GM23248 (cell line): ENCODE data around the gene NYAP1. TPM values are rescaled to one million over a fixed set of nuclear protein-coding genes. Genes with fewer than 3 reads are reported as not detected.
A peak's percentile ranks its signal among the peaks of the same experiment; 100 is the strongest.

ENCODE experiments used
- DNase-seq: peaks from one replicate; pipeline ENCODE4 v3.0.0-alpha.2; 2015
- H2AFZ ChIP-seq: fragments of 200-600 bp; sonication (generic); 2 replicates; pipeline ENCODE4 v1.6.1; 2016; ENCODE audit warnings: antibody characterized with exemption
- H3F3A ChIP-seq: fragments of 200-600 bp; sonication (generic); 2 replicates; pipeline ENCODE4 v1.6.1; 2016; ENCODE audit warnings: mild to moderate bottlenecking, antibody characterized with exemption, mixed run types; ENCODE audit not compliant: insufficient read depth
- H3K27ac ChIP-seq: fragments of 200-600 bp; sonication (generic); 2 replicates; pipeline ENCODE4 v1.5.1; 2016; ENCODE audit warnings: mild to moderate bottlenecking
- H3K27me3 ChIP-seq: fragments of 200-600 bp; sonication (generic); replicated peaks from 2 replicates; pipeline ENCODE4 v1.6.1; 2016; ENCODE audit warnings: mild to moderate bottlenecking; ENCODE audit not compliant: insufficient read depth
- H3K36me3 ChIP-seq: fragments of 200-600 bp; sonication (generic); 2 replicates; pipeline ENCODE4 v1.6.1; 2016; ENCODE audit warnings: low read depth, mild to moderate bottlenecking
- H3K4me1 ChIP-seq: fragments of 200-600 bp; sonication (generic); 2 replicates; pipeline ENCODE4 v1.6.1; 2016; ENCODE audit warnings: mild to moderate bottlenecking; ENCODE audit not compliant: insufficient read depth
- H3K4me2 ChIP-seq: fragments of 200-600 bp; sonication (generic); one replicate; pipeline ENCODE4 v1.6.1; 2016; ENCODE audit warnings: mild to moderate bottlenecking; ENCODE audit not compliant: unreplicated experiment
- H3K4me3 ChIP-seq: fragments of 200-600 bp; sonication (generic); 2 replicates; pipeline ENCODE4 v1.5.1; 2016; ENCODE audit warnings: mild to moderate bottlenecking
- H3K79me2 ChIP-seq: fragments of 200-600 bp; sonication (generic); 2 replicates; pipeline ENCODE4 v1.6.1; 2016; ENCODE audit warnings: mild to moderate bottlenecking; ENCODE audit not compliant: insufficient read depth
- H3K9ac ChIP-seq: fragments of 200-600 bp; sonication (generic); 2 replicates; pipeline ENCODE4 v1.6.1; 2016; ENCODE audit warnings: mild to moderate bottlenecking
- H3K9me2 ChIP-seq: fragments of 200-600 bp; sonication (generic); 2 replicates; pipeline ENCODE4 v1.6.1; 2016; ENCODE audit warnings: mixed run types, mild to moderate bottlenecking, moderate library complexity; ENCODE audit not compliant: insufficient read depth
- H3K9me3 ChIP-seq: fragments of 200-600 bp; sonication (generic); one replicate; pipeline ENCODE4 v1.6.1; 2017; ENCODE audit warnings: low read depth
- H4K20me1 ChIP-seq: fragments of 200-600 bp; sonication (generic); 2 replicates; pipeline ENCODE4 v1.6.0; 2016; ENCODE audit not compliant: insufficient read depth
- EZH2 ChIP-seq: fragments of 200-600 bp; sonication (generic); IDR thresholded peaks from 2 replicates; pipeline ENCODE4 v1.6.1; 2018; ENCODE audit warnings: antibody characterized with exemption, mild to moderate bottlenecking; ENCODE audit not compliant: insufficient read depth, poor library complexity, severe bottlenecking
- EZH2phosphoT487 ChIP-seq: fragments of 200-600 bp; sonication (generic); IDR thresholded peaks from 2 replicates; pipeline ENCODE4 v1.6.1; 2018; ENCODE audit warnings: antibody characterized with exemption, moderate library complexity, mild to moderate bottlenecking, low read depth; ENCODE audit not compliant: insufficient read depth
- WGBS, 2 experiments: methylation state at CpG; one replicate each; pipeline ENCODE4 v1.1.6; 2015 to 2017; ENCODE audit warnings: low lambda C conversion rate in 2 of 2, low coverage in 1 of 2; ENCODE audit errors: missing lambda C conversion rate in 2 of 2; 5-methylcytosine and 5-hydroxymethylcytosine counted together
- in situ Hi-C: fragments of 300-500 bp; cut with MboI; formaldehyde crosslinking; loops from 2 replicates; pipeline ENCODE4 v1.15.0; 2020
- polyA plus RNA-seq: library from polyadenylated mRNA; unstranded; fragments of >200 nt; fragmentation: Nextera tagmentation; extraction: Ambion mirVana; gene quantifications from 2 replicates; pipeline ENCODE4 v1.2.1, GENCODE V29; 2016
- total RNA-seq: library from RNA; depleted of rRNA; stranded (reverse); fragments of >200 nt; shearing (Covaris generic); gene quantifications from 2 replicates; pipeline ENCODE4 v1.2.3, GENCODE V29; 2014

Gene NYAP1
- total and polyA plus RNA-seq, 2 experiments from 2014 or later = not detected

- Histone ChIP-seq H4K20me1 (no peaks in the 10 kb centered on the region), H3K9ac (no peak overlapping the region), H3F3A (peaks cover 8% of the 10 kb centered on the region; the same call in 1 of the 2 replicates)
These were observed 10.8 kb upstream of the NYAP1 start for GRCh38 chr7:100472854-100473499.

GRCh38 chr7:100475549-100475948, 8.2 kb upstream of the NYAP1 start:
- in situ Hi-C loops = loop anchor here (10.0 kb wide), 1 partner anchor 219 kb away; the partner anchor contains the start of gene GIGYF1
- WGBS, 2 experiments = 67 to 68% methylated on average over 7 to 9 of the region's 9 CpGs
- no peaks in the 10 kb centered on the region for H4K20me1 ChIP-seq
- no peaks in the 10 kb centered on the region for H3K27me3 ChIP-seq
- no peaks in the 10 kb centered on the region for H3K9me2 ChIP-seq
- H3K79me2 ChIP-seq = peaks cover 53% of the 10 kb centered on the region
- no peak overlapping the region for H3K27ac ChIP-seq
- no peak overlapping the region for H2AFZ ChIP-seq
- no peaks in the 10 kb centered on the region; the same call in 1 of the 2 replicates for H3K36me3 ChIP-seq
- no peak overlapping the region for H3K4me3 ChIP-seq
- peak overlapping the region; percentile 90; the same call in 1 of the 2 replicates for H3K9ac ChIP-seq
- H3F3A ChIP-seq = peaks cover 8% of the 10 kb centered on the region; the same call in 1 of the 2 replicates
- H3K4me1 ChIP-seq = peaks cover 11% of the 10 kb centered on the region; the same call in 1 of the 2 replicates
- TF ChIP-seq EZH2phosphoT487 = no peak
- no peak for TF ChIP-seq EZH2
- DNase-seq = no peak
- peak overlapping the region; percentile 89 for H3K4me2 ChIP-seq
- H3K9me3 ChIP-seq = no peaks in the 10 kb centered on the region

More at GRCh38 chr7:100472854-100473499, 10.8 kb upstream of the NYAP1 start:
- no peak overlapping the region for H3K4me3 ChIP-seq
- no peak overlapping the region for H3K4me2 ChIP-seq
- H3K27me3 ChIP-seq = no peaks in the 10 kb centered on the region
- no peak overlapping the region for H3K27ac ChIP-seq
- H3K4me1 ChIP-seq = peaks cover 7% of the 10 kb centered on the region; the same call in 1 of the 2 replicates
- no peak overlapping the region for H2AFZ ChIP-seq
- no peaks in the 10 kb centered on the region for H3K9me2 ChIP-seq
- H3K36me3 ChIP-seq = no peaks in the 10 kb centered on the region; the same call in 1 of the 2 replicates
- in situ Hi-C loops = loop anchor here (10.0 to 25.0 kb wide), 2 partner anchors 222 to 389 kb away; partner anchors contain the start of genes GIGYF1, SLC12A9 and TRIP6
- H3K79me2 ChIP-seq = peaks cover 43% of the 10 kb centered on the region
- no peak for TF ChIP-seq EZH2
- TF ChIP-seq EZH2phosphoT487 = no peak
- H3K9me3 ChIP-seq = no peaks in the 10 kb centered on the region
- DNase-seq = peak; percentile 58
- WGBS, 2 experiments = 75 to 78% methylated on average over 13 to 14 of the region's 14 CpGs

- peak; percentile 10 for DNase-seq
- Histone ChIP-seq H3K9me3 (no peaks in the 10 kb centered on the region), H3K27ac (no peak overlapping the region), H3K4me1 (peaks cover 11% of the 10 kb centered on the region; the same call in 1 of the 2 replicates), H4K20me1 (no peaks in the 10 kb centered on the region), H3K4me2 (peak overlapping the region; percentile 89), H3K27me3 (no peaks in the 10 kb centered on the region), H3K9me2 (no peaks in the 10 kb centered on the region), H3K36me3 (no peaks in the 10 kb centered on the region; the same call in 1 of the 2 replicates), H3K4me3 (peak overlapping the region; percentile 93), H3K79me2 (peaks cover 53% of the 10 kb centered on the region), H3F3A (peaks cover 8% of the 10 kb centered on the region; the same call in 1 of the 2 replicates), H3K9ac (peak overlapping the region; percentile 90), H2AFZ (no peak overlapping the region)
- in situ Hi-C loops = loop anchor here (10.0 kb wide), 1 partner anchor 219 kb away; the partner anchor contains the start of gene GIGYF1
- 37 to 41% methylated on average over 4 to 6 of the region's 6 CpGs for WGBS, 2 experiments
- TF ChIP-seq EZH2phosphoT487 (no peak), EZH2 (no peak)
These were observed 7.5 kb upstream of the NYAP1 start for GRCh38 chr7:100476101-100476780.
